HG03066 (cell line): ENCODE results near the gene TPST2.
"Not testable (repeated sequence)": the region's sequence is repeated elsewhere in the genome, so short reads cannot be mapped to it uniquely, and the experiment has no call there.

Source experiments
- ATAC-seq: cut with Tn5 transposase; IDR thresholded peaks from one replicate; pipeline ENCODE4 v1.9.1; 2021; ENCODE audit warnings: low read depth; ENCODE audit not compliant: unreplicated experiment

Gene TPST2

GRCh38 chr22:26536762-26537134 lies 53.2 kb downstream of the TPST2 start:
- ATAC-seq = no peak

GRCh38 chr22:26536056-26536761 lies 53.7 kb downstream of the TPST2 start:
- no peak for ATAC-seq

- ATAC-seq = no peak
Observed at GRCh38 chr22:26535603-26535908, 54.4 kb downstream of the TPST2 start.

GRCh38 chr22:26534874-26535602 lies 54.9 kb downstream of the TPST2 start:
- ATAC-seq = no peak

GRCh38 chr22:26534171-26534855 lies 55.6 kb downstream of the TPST2 start:
- ATAC-seq = no peak

GRCh38 chr22:26529345-26529744 lies 60.6 kb downstream of the TPST2 start:
- no peak for ATAC-seq

- ATAC-seq = not testable (repeated sequence)
Observed at GRCh38 chr22:26528518-26528917, 61.4 kb downstream of the TPST2 start.

GRCh38 chr22:26527574-26528465 lies 62.1 kb downstream of the TPST2 start:
- ATAC-seq = no peak

- no peak for ATAC-seq
Observed at GRCh38 chr22:26527167-26527566, 62.8 kb downstream of the TPST2 start.

GRCh38 chr22:26525946-26526564 lies 63.9 kb downstream of the TPST2 start:
- ATAC-seq = no peak

- ATAC-seq = no peak
Observed at GRCh38 chr22:26524870-26525269, 65.1 kb downstream of the TPST2 start.

GRCh38 chr22:26522592-26522991 lies 67.3 kb downstream of the TPST2 start:
- no peak for ATAC-seq

- no peak for ATAC-seq
Observed at GRCh38 chr22:26522012-26522411, 67.9 kb downstream of the TPST2 start.

GRCh38 chr22:26517429-26517828 lies 72.5 kb downstream of the TPST2 start:
- ATAC-seq = no peak

- no peak for ATAC-seq
Observed at GRCh38 chr22:26516503-26516902, 73.4 kb downstream of the TPST2 start.

GRCh38 chr22:26515931-26516330 lies 74.0 kb downstream of the TPST2 start:
- no peak for ATAC-seq

GRCh38 chr22:26514419-26515161 lies 75.3 kb downstream of the TPST2 start:
- ATAC-seq = no peak

GRCh38 chr22:26513838-26514237 lies 76.1 kb downstream of the TPST2 start:
- no peak for ATAC-seq

GRCh38 chr22:26512149-26512793 lies 77.7 kb downstream of the TPST2 start, which contains the start of gene TFIP11:
TSS of gene TFIP11 (minus strand) at chr22:26512473. CDS start at chr22:26510272, 2,201 bp downstream.
- peak; percentile 89 for ATAC-seq
